ES-I3 (cell line): ENCODE data around the gene PRELP.
"Not testable (repeated sequence)": the region's sequence is repeated elsewhere in the genome, so short reads cannot be mapped to it uniquely, and the experiment has no call there.

Source experiments
- H3K36me3 ChIP-seq: 2 replicates; pipeline ENCODE4 v1.6.1; 2013; ENCODE audit warnings: mild to moderate bottlenecking, low read length, control low read depth, moderate library complexity; ENCODE audit not compliant: insufficient read depth
- H3K4me1 ChIP-seq: 2 replicates; pipeline ENCODE4 v1.6.1; 2013; ENCODE audit warnings: mild to moderate bottlenecking, control low read depth, low read length; ENCODE audit not compliant: insufficient read depth
- H3K9ac ChIP-seq: 2 replicates; pipeline ENCODE4 v1.6.1; 2013; ENCODE audit warnings: low read depth, mild to moderate bottlenecking, low read length, moderate library complexity
- H3K9me3 ChIP-seq: 2 replicates; pipeline ENCODE4 v1.6.1; 2013; ENCODE audit warnings: mild to moderate bottlenecking, low read length, moderate library complexity; ENCODE audit not compliant: control insufficient read depth, insufficient read depth

The PRELP gene

GRCh38 chr1:203447598-203447997 lies 28.0 kb upstream of the PRELP start:
- H3K9ac ChIP-seq, H3K9me3 ChIP-seq, H3K36me3 ChIP-seq: not testable (repeated sequence)
- H3K4me1 ChIP-seq = peaks cover 12% of the 10 kb centered on the region

- Histone ChIP-seq H3K9me3 (peaks cover 8% of the 10 kb centered on the region; the same call in 1 of the 2 replicates), H3K9ac (no peak overlapping the region), H3K36me3 (no peaks in the 10 kb centered on the region; the same call in 1 of the 2 replicates), H3K4me1 (peaks cover 6% of the 10 kb centered on the region)
Observed at GRCh38 chr1:203448521-203449061, 27.0 kb upstream of the PRELP start.

GRCh38 chr1:203450001-203450400 lies 25.6 kb upstream of the PRELP start:
- H3K4me1 ChIP-seq = peaks cover 6% of the 10 kb centered on the region; the same call in 1 of the 2 replicates
- peaks cover 7% of the 10 kb centered on the region; the same call in 1 of the 2 replicates for H3K9me3 ChIP-seq
- no peak overlapping the region for H3K9ac ChIP-seq
- H3K36me3 ChIP-seq = no peaks in the 10 kb centered on the region; the same call in 1 of the 2 replicates

- H3K36me3 ChIP-seq = no peaks in the 10 kb centered on the region; the same call in 1 of the 2 replicates
- 0 out of 2 replicates have a peak, but pooled peaks cover 1% of the 10 kb centered on the region for H3K9me3 ChIP-seq
- H3K9ac ChIP-seq = no peak overlapping the region
- H3K4me1 ChIP-seq = peaks cover 6% of the 10 kb centered on the region; the same call in 1 of the 2 replicates
Observed at GRCh38 chr1:203450479-203451149, 25.0 kb upstream of the PRELP start.

- Histone ChIP-seq H3K4me1 (peaks cover 6% of the 10 kb centered on the region; the same call in 1 of the 2 replicates), H3K9me3 (no peaks in the 10 kb centered on the region), H3K36me3 (no peaks in the 10 kb centered on the region), H3K9ac (no peak overlapping the region)
Observed at GRCh38 chr1:203451836-203452784, 23.5 kb upstream of the PRELP start.

- Histone ChIP-seq H3K4me1 (peaks cover 6% of the 10 kb centered on the region; the same call in 1 of the 2 replicates), H3K9ac (no peak overlapping the region), H3K36me3 (no peaks in the 10 kb centered on the region), H3K9me3 (no peaks in the 10 kb centered on the region)
Observed at GRCh38 chr1:203453016-203453415, 22.6 kb upstream of the PRELP start.

GRCh38 chr1:203453616-203454015 lies 22.0 kb upstream of the PRELP start:
- Histone ChIP-seq H3K9ac (no peak overlapping the region), H3K9me3 (no peaks in the 10 kb centered on the region), H3K4me1 (peaks cover 6% of the 10 kb centered on the region; the same call in 1 of the 2 replicates), H3K36me3 (no peaks in the 10 kb centered on the region)

- Histone ChIP-seq H3K9ac (no peak overlapping the region), H3K9me3 (no peaks in the 10 kb centered on the region), H3K36me3 (no peaks in the 10 kb centered on the region), H3K4me1 (peaks cover 5% of the 10 kb centered on the region; the same call in 1 of the 2 replicates)
Observed at GRCh38 chr1:203454986-203455471, 20.6 kb upstream of the PRELP start.

GRCh38 chr1:203455706-203456105 lies 19.9 kb upstream of the PRELP start:
- Histone ChIP-seq H3K36me3 (no peaks in the 10 kb centered on the region), H3K4me1 (no peaks in the 10 kb centered on the region; the same call in 1 of the 2 replicates), H3K9ac (no peak overlapping the region), H3K9me3 (no peaks in the 10 kb centered on the region)

GRCh38 chr1:203456577-203456976 lies 19.0 kb upstream of the PRELP start:
- H3K4me1 ChIP-seq = no peaks in the 10 kb centered on the region; the same call in 1 of the 2 replicates
- no peaks in the 10 kb centered on the region for H3K9me3 ChIP-seq
- no peak overlapping the region for H3K9ac ChIP-seq
- no peaks in the 10 kb centered on the region for H3K36me3 ChIP-seq

GRCh38 chr1:203458078-203458477 lies 17.5 kb upstream of the PRELP start:
- Histone ChIP-seq H3K9me3 (no peaks in the 10 kb centered on the region), H3K36me3 (no peaks in the 10 kb centered on the region), H3K9ac (no peak overlapping the region), H3K4me1 (peaks cover 2% of the 10 kb centered on the region; the same call in 1 of the 2 replicates)

GRCh38 chr1:203459671-203460201 lies 15.9 kb upstream of the PRELP start:
- Histone ChIP-seq H3K36me3 (no peaks in the 10 kb centered on the region), H3K9ac (no peak overlapping the region), H3K9me3 (no peaks in the 10 kb centered on the region), H3K4me1 (peaks cover 7% of the 10 kb centered on the region; the same call in 1 of the 2 replicates)

- Histone ChIP-seq H3K9ac (no peak overlapping the region), H3K36me3 (no peaks in the 10 kb centered on the region), H3K4me1 (peaks cover 15% of the 10 kb centered on the region; the same call in 1 of the 2 replicates), H3K9me3 (no peaks in the 10 kb centered on the region)
Observed at GRCh38 chr1:203461717-203462116, 13.9 kb upstream of the PRELP start.

- peaks cover 18% of the 10 kb centered on the region; the same call in 1 of the 2 replicates for H3K4me1 ChIP-seq
- H3K9ac ChIP-seq = no peak overlapping the region
- H3K36me3 ChIP-seq = no peaks in the 10 kb centered on the region
- H3K9me3 ChIP-seq = no peaks in the 10 kb centered on the region
Observed at GRCh38 chr1:203462143-203462542, 13.5 kb upstream of the PRELP start.
